Measurements from ENCODE around the gene SLC13A4.

DNA sequence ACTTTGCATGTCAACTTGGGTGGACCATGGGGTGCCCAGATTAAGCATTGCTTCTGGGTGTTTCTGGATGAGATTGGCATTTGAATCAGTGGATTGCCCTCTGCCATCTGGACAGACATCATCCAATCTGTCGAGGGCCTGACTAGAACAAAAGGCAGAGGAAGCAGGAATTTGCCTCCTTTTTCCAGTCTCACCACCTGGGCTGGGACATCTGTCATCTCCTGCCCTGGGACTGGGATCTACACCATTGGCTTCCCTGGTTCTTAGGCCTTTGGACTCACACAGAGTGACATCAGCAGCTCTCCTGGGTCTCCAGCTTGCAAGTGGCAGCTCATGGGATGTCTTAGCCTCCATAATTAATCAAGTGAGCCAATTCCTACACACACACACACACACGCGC, 10.3 kb downstream of the SLC13A4 start:
- TF ChIP-seq, protein P1, sequence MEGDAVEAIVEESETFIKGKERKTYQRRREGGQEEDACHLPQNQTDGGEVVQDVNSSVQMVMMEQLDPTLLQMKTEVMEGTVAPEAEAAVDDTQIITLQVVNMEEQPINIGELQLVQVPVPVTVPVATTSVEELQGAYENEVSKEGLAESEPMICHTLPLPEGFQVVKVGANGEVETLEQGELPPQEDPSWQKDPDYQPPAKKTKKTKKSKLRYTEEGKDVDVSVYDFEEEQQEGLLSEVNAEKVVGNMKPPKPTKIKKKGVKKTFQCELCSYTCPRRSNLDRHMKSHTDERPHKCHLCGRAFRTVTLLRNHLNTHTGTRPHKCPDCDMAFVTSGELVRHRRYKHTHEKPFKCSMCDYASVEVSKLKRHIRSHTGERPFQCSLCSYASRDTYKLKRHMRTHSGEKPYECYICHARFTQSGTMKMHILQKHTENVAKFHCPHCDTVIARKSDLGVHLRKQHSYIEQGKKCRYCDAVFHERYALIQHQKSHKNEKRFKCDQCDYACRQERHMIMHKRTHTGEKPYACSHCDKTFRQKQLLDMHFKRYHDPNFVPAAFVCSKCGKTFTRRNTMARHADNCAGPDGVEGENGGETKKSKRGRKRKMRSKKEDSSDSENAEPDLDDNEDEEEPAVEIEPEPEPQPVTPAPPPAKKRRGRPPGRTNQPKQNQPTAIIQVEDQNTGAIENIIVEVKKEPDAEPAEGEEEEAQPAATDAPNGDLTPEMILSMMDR (IDR thresholded peaks at IDR 0.05) = no peak
- TF ChIP-seq POLR2AphosphoS5 (IDR thresholded peaks at IDR 0.05; ENCODE audit: low read depth, low read length) = no peak
- TF ChIP-seq SIN3A (IDR thresholded peaks at IDR 0.05; ENCODE audit: borderline replicate concordance, insufficient read depth, low read depth, low read length) = no peak
- TF ChIP-seq, protein P2, sequence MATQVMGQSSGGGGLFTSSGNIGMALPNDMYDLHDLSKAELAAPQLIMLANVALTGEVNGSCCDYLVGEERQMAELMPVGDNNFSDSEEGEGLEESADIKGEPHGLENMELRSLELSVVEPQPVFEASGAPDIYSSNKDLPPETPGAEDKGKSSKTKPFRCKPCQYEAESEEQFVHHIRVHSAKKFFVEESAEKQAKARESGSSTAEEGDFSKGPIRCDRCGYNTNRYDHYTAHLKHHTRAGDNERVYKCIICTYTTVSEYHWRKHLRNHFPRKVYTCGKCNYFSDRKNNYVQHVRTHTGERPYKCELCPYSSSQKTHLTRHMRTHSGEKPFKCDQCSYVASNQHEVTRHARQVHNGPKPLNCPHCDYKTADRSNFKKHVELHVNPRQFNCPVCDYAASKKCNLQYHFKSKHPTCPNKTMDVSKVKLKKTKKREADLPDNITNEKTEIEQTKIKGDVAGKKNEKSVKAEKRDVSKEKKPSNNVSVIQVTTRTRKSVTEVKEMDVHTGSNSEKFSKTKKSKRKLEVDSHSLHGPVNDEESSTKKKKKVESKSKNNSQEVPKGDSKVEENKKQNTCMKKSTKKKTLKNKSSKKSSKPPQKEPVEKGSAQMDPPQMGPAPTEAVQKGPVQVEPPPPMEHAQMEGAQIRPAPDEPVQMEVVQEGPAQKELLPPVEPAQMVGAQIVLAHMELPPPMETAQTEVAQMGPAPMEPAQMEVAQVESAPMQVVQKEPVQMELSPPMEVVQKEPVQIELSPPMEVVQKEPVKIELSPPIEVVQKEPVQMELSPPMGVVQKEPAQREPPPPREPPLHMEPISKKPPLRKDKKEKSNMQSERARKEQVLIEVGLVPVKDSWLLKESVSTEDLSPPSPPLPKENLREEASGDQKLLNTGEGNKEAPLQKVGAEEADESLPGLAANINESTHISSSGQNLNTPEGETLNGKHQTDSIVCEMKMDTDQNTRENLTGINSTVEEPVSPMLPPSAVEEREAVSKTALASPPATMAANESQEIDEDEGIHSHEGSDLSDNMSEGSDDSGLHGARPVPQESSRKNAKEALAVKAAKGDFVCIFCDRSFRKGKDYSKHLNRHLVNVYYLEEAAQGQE (IDR thresholded peaks at IDR 0.05; ENCODE audit: insufficient read depth in 1 of 2, low read depth in 2 of 2, low read length in 1 of 2) = no peak
- TF ChIP-seq TCF7L2 (IDR thresholded peaks at IDR 0.05; ENCODE audit: low read depth, low read length) = no peak
